GM23338 (cell line): ENCODE results near the gene IDI2. TPM values are rescaled to one million over a fixed set of nuclear protein-coding genes. Genes with fewer than 3 reads are reported as not detected.

Experiments
- ATAC-seq: fragments of 200-7000 bp; cut with Tn5 transposase; 3 replicates; pipeline ENCODE4 v1.9.1; 2020
- DNase-seq: peaks from one replicate; pipeline ENCODE4 v3.0.0-alpha.2; 2015; ENCODE audit warnings: low spot score
- H2AFZ ChIP-seq: fragments of 200-600 bp; sonication (generic); 2 replicates; pipeline ENCODE4 v1.8.0; 2016; ENCODE audit warnings: antibody characterized with exemption, mild to moderate bottlenecking, moderate library complexity
- H3F3A ChIP-seq: fragments of 200-600 bp; sonication (generic); replicated peaks from 2 replicates; pipeline ENCODE4 v1.8.0; 2017; ENCODE audit warnings: antibody characterized with exemption, mixed run types, low read depth
- H3K27ac ChIP-seq: fragments of 200-600 bp; sonication (generic); 2 replicates; pipeline ENCODE4 v1.6.1; 2016; ENCODE audit warnings: low read depth
- H3K27me3 ChIP-seq: fragments of 200-600 bp; sonication (generic); 2 replicates; pipeline ENCODE4 v1.8.0; 2016; ENCODE audit warnings: mild to moderate bottlenecking, mixed run types, moderate library complexity; ENCODE audit not compliant: insufficient read depth
- H3K36me3 ChIP-seq: fragments of 200-600 bp; sonication (generic); 2 replicates; pipeline ENCODE4 v1.8.0; 2016; ENCODE audit warnings: mild to moderate bottlenecking; ENCODE audit not compliant: insufficient read depth
- H3K4me1 ChIP-seq: fragments of 200-600 bp; sonication (generic); 2 replicates; pipeline ENCODE4 v1.8.0; 2016; ENCODE audit warnings: mild to moderate bottlenecking, moderate library complexity; ENCODE audit not compliant: insufficient read depth
- H3K4me2 ChIP-seq: fragments of 200-600 bp; sonication (generic); 2 replicates; pipeline ENCODE4 v1.7.1; 2017; ENCODE audit warnings: mixed run types
- H3K4me3 ChIP-seq: fragments of 200-600 bp; sonication (generic); 2 replicates; pipeline ENCODE4 v1.6.1; 2016; ENCODE audit warnings: mixed run types
- H3K79me2 ChIP-seq: fragments of 200-600 bp; sonication (generic); replicated peaks from 2 replicates; pipeline ENCODE4 v1.8.0; 2017; ENCODE audit warnings: mild to moderate bottlenecking; ENCODE audit not compliant: insufficient read depth
- H3K9me2 ChIP-seq: fragments of 200-600 bp; sonication (generic); 2 replicates; pipeline ENCODE4 v1.8.0; 2017; ENCODE audit not compliant: insufficient read depth
- H4K20me1 ChIP-seq: fragments of 200-600 bp; sonication (generic); replicated peaks from 2 replicates; pipeline ENCODE4 v1.8.0; 2017; ENCODE audit warnings: mild to moderate bottlenecking; ENCODE audit not compliant: insufficient read depth
- H3K27ac Mint-ChIP-seq: 2 replicates; pipeline ENCODE4 v1.8.0; 2020; ENCODE audit warnings: inconsistent platforms, mild to moderate bottlenecking, moderate library complexity, mixed read lengths
- H3K27me3 Mint-ChIP-seq: 3 replicates; pipeline ENCODE4 v1.8.0; 2022; ENCODE audit warnings: low read depth, mild to moderate bottlenecking, moderate library complexity, mixed read lengths, inconsistent platforms; ENCODE audit not compliant: insufficient read depth, poor library complexity
- H3K36me3 Mint-ChIP-seq: 3 replicates; pipeline ENCODE4 v1.8.0; 2021; ENCODE audit warnings: low read depth, mild to moderate bottlenecking, inconsistent platforms, moderate library complexity, mixed read lengths
- H3K4me1 Mint-ChIP-seq: 3 replicates; pipeline ENCODE4 v1.8.0; 2020; ENCODE audit warnings: mild to moderate bottlenecking, inconsistent platforms, mixed read lengths
- H3K4me3 Mint-ChIP-seq: 3 replicates; pipeline ENCODE4 v1.8.0; 2021; ENCODE audit warnings: moderate library complexity, mild to moderate bottlenecking, inconsistent platforms, mixed read lengths
- H3K9me3 Mint-ChIP-seq: 3 replicates; pipeline ENCODE4 v1.8.0; 2020; ENCODE audit warnings: moderate library complexity, mild to moderate bottlenecking, inconsistent platforms, mixed read lengths
- CREB1 ChIP-seq: fragments of 250-450 bp; sonication (Bioruptor Pico); IDR thresholded peaks from 2 replicates; pipeline ENCODE4 v1.5.0; 2020; ENCODE audit warnings: low read depth, mild to moderate bottlenecking, moderate library complexity
- CTCF ChIP-seq, 2 experiments: fragments of 200-600 bp in 1 of 2; sonication (generic) in 1 of 2; conservative IDR thresholded peaks; 2 replicates each; pipeline versions ENCODE4 v1.5.1 to v1.6.1; 2016 to 2017; ENCODE audit warnings: antibody characterized with exemption in 2 of 2, low read depth in 2 of 2, mild to moderate bottlenecking in 2 of 2, moderate library complexity in 1 of 2
- EZH2 ChIP-seq: fragments of 200-600 bp; sonication (generic); IDR thresholded peaks from one replicate; pipeline ENCODE4 v1.8.0; 2017; ENCODE audit warnings: antibody characterized with exemption, mild to moderate bottlenecking, low read depth; ENCODE audit not compliant: unreplicated experiment
- EZH2phosphoT487 ChIP-seq: fragments of 200-600 bp; sonication (generic); IDR thresholded peaks from one replicate; pipeline ENCODE4 v1.8.1; 2018; ENCODE audit warnings: antibody characterized with exemption; ENCODE audit not compliant: unreplicated experiment
- JUNB ChIP-seq: IDR thresholded peaks from one replicate; pipeline ENCODE4 v1.6.1; 2016; ENCODE audit warnings: antibody characterized with exemption; ENCODE audit not compliant: unreplicated experiment
- NANOG ChIP-seq: IDR thresholded peaks from 2 replicates; pipeline ENCODE4 v1.6.1; 2016; ENCODE audit warnings: antibody characterized with exemption, borderline replicate concordance
- POLR2AphosphoS5 ChIP-seq: IDR thresholded peaks from 2 replicates; pipeline ENCODE4 v1.6.1; 2016; ENCODE audit warnings: antibody characterized with exemption, low read depth
- STAT1 ChIP-seq: IDR thresholded peaks from one replicate; pipeline ENCODE4 v1.6.1; 2016; ENCODE audit warnings: antibody characterized with exemption; ENCODE audit not compliant: unreplicated experiment
- ZNF114 ChIP-seq: fragments of 250-450 bp; sonication (Bioruptor Pico); IDR thresholded peaks from 2 replicates; pipeline ENCODE4 v1.5.0; 2020; ENCODE audit warnings: mild to moderate bottlenecking, moderate library complexity
- ZNF331 ChIP-seq: fragments of 250-450 bp; sonication (Bioruptor Pico); IDR thresholded peaks from 2 replicates; pipeline ENCODE4 v1.5.0; 2020; ENCODE audit warnings: low read depth, mild to moderate bottlenecking, moderate library complexity
- ZNF462 ChIP-seq: fragments of 250-450 bp; sonication (Bioruptor Pico); IDR thresholded peaks from 2 replicates; pipeline ENCODE4 v1.5.0; 2020; ENCODE audit warnings: mild to moderate bottlenecking, moderate library complexity
- polyA plus RNA-seq: library from polyadenylated mRNA; unstranded; fragments of >200 nt; fragmentation: Nextera tagmentation; extraction: Ambion mirVana; gene quantifications from 2 replicates; pipeline ENCODE4 v1.2.1, GENCODE V29; 2016
- total RNA-seq: library from RNA; depleted of rRNA; stranded (reverse); fragments of >200 nt; shearing (Covaris generic); gene quantifications from 2 replicates; pipeline ENCODE4 v1.2.3, GENCODE V29; 2014
- TF ChIP-seq, protein P1 (sequence below): IDR thresholded peaks from one replicate; pipeline ENCODE4 v1.6.1; 2018; ENCODE audit warnings: antibody characterized with exemption; ENCODE audit not compliant: unreplicated experiment
- TF ChIP-seq, protein P2 (sequence below): IDR thresholded peaks from 2 replicates; pipeline ENCODE4 v1.6.1; 2016; ENCODE audit warnings: antibody characterized with exemption

Gene IDI2
- total and polyA plus RNA-seq, 2 experiments from 2014 or later, result not detected

DNA sequence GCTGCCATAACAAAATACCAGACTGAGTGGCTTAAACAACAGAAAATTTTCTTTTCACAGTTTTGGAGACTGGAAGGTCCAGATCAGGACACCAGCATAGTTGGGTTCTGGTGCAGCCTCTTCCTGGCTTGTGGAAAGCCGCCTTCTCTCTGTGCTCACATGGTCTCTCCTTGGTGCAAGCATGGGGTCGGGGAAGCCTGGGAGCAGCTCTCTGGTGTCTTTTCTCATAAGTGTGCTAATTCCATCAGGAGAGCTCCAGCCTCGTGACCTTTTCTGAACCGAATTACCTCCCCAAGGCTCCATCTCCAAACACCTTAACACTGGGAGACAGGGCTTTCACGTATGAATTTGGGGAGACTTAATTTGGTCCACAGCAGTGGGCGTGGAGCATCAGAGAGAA is 42.3 kb downstream of the IDI2 start:
- Histone ChIP-seq H3F3A (0 out of 2 replicates have a peak, but pooled peaks cover 4% of the 10 kb centered on the region), H3K79me2 (peaks cover 2% of the 10 kb centered on the region), H3K4me3 (no peak overlapping the region), H3K27ac (no peak overlapping the region), H3K27me3 (no peaks in the 10 kb centered on the region), H3K36me3 (no peaks in the 10 kb centered on the region), H3K9me2 (no peaks in the 10 kb centered on the region), H4K20me1 (no peaks in the 10 kb centered on the region), H3K4me1 (peaks cover 12% of the 10 kb centered on the region; the same call in 1 of the 2 replicates), H2AFZ (no peak overlapping the region), H3K4me2 (no peak overlapping the region)
- DNase-seq (no peak), ATAC-seq (no peak)
- H3K27me3 Mint-ChIP-seq, result peaks cover 11% of the 10 kb centered on the region
- peaks cover 27% of the 10 kb centered on the region for H3K36me3 Mint-ChIP-seq
- H3K27ac Mint-ChIP-seq, result no peak overlapping the region
- peaks cover 34% of the 10 kb centered on the region for H3K9me3 Mint-ChIP-seq
- no peak overlapping the region for H3K4me3 Mint-ChIP-seq
- TF ChIP-seq JUNB (no peak), ZNF114 (no peak), POLR2AphosphoS5 (no peak), EZH2phosphoT487 (no peak), EZH2 (no peak), CREB1 (CRISPR knock-in tag) (no peak), ZNF331 (no peak), ZNF462 (CRISPR knock-in tag) (no peak), STAT1 (no peak), NANOG (no peak), CTCF (conservative IDR thresholded peaks at IDR 0.05; ENCODE audit: low read depth in 2 of 2) (no peak)
- TF ChIP-seq, protein P1, sequence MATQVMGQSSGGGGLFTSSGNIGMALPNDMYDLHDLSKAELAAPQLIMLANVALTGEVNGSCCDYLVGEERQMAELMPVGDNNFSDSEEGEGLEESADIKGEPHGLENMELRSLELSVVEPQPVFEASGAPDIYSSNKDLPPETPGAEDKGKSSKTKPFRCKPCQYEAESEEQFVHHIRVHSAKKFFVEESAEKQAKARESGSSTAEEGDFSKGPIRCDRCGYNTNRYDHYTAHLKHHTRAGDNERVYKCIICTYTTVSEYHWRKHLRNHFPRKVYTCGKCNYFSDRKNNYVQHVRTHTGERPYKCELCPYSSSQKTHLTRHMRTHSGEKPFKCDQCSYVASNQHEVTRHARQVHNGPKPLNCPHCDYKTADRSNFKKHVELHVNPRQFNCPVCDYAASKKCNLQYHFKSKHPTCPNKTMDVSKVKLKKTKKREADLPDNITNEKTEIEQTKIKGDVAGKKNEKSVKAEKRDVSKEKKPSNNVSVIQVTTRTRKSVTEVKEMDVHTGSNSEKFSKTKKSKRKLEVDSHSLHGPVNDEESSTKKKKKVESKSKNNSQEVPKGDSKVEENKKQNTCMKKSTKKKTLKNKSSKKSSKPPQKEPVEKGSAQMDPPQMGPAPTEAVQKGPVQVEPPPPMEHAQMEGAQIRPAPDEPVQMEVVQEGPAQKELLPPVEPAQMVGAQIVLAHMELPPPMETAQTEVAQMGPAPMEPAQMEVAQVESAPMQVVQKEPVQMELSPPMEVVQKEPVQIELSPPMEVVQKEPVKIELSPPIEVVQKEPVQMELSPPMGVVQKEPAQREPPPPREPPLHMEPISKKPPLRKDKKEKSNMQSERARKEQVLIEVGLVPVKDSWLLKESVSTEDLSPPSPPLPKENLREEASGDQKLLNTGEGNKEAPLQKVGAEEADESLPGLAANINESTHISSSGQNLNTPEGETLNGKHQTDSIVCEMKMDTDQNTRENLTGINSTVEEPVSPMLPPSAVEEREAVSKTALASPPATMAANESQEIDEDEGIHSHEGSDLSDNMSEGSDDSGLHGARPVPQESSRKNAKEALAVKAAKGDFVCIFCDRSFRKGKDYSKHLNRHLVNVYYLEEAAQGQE, result no peak
- TF ChIP-seq, protein P2, sequence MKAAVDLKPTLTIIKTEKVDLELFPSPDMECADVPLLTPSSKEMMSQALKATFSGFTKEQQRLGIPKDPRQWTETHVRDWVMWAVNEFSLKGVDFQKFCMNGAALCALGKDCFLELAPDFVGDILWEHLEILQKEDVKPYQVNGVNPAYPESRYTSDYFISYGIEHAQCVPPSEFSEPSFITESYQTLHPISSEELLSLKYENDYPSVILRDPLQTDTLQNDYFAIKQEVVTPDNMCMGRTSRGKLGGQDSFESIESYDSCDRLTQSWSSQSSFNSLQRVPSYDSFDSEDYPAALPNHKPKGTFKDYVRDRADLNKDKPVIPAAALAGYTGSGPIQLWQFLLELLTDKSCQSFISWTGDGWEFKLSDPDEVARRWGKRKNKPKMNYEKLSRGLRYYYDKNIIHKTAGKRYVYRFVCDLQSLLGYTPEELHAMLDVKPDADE, result no peak
- peaks cover 5% of the 10 kb centered on the region for H3K4me1 Mint-ChIP-seq
